SH-SY5Y (cell line): ENCODE results near the gene ALMS1.

ENCODE experiments used
- GATA2 ChIP-seq: IDR thresholded peaks from 2 replicates; pipeline ENCODE4 v1.6.1; 2011; ENCODE audit warnings: mild to moderate bottlenecking, low read depth, low read length
- GATA3 ChIP-seq: IDR thresholded peaks from 2 replicates; pipeline ENCODE4 v1.6.1; 2011; ENCODE audit warnings: low read depth, mild to moderate bottlenecking, low read length, moderate library complexity

DNA sequence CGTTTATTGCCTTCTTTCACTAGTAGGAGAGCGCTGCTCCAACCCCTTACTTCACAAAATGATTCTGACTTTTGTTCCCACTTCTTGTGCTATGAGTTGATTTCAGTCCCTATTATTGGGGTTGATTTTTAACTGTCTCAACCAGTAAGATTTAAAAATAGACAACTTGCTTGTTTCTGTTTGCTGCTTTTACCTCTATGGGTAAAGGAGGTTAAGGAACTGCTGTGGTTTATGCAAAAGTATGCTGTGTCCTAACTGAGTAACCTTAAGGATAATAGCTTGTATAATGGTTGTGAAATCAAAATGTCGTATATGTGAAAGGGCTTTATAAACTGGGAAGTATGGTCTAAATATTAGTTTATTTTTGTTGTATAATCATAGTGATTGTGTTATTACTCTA lies 22.6 kb downstream of the ALMS1 start:
- TF ChIP-seq GATA3, result no peak
- TF ChIP-seq GATA2, result no peak
